HG02973 (cell line): Measurements from ENCODE around the gene AP2M1.
A peak's percentile ranks its signal among the peaks of the same experiment; 100 is the strongest.

Source experiments
- ATAC-seq: cut with Tn5 transposase; IDR thresholded peaks from one replicate; pipeline ENCODE4 v1.9.1; 2021; ENCODE audit warnings: moderate library complexity; ENCODE audit not compliant: unreplicated experiment

AP2M1 gene

GRCh38 chr3:184218814-184219213 is 44.2 kb downstream of the AP2M1 start:
- no peak for ATAC-seq

GRCh38 chr3:184222521-184222920 is 47.9 kb downstream of the AP2M1 start:
- ATAC-seq, result no peak

- no peak for ATAC-seq
These were observed 49.3 kb downstream of the AP2M1 start for GRCh38 chr3:184223946-184224345.

- ATAC-seq, result no peak
These were observed 52.9 kb downstream of the AP2M1 start for GRCh38 chr3:184227481-184227935.

- no peak for ATAC-seq
These were observed 53.9 kb downstream of the AP2M1 start for GRCh38 chr3:184228376-184229137.

- ATAC-seq, result peak; percentile 79
These were observed 54.9 kb downstream of the AP2M1 start, which contains the start of gene VWA5B2 for GRCh38 chr3:184229394-184230080. Gene VWA5B2 (plus strand): TSS chr3:184229585. CDS start chr3:184230529, 944 bp downstream.

GRCh38 chr3:184230081-184230602 is 55.5 kb downstream of the AP2M1 start:
- no peak for ATAC-seq

- no peak for ATAC-seq
These were observed 56.2 kb downstream of the AP2M1 start for GRCh38 chr3:184230603-184231528.

GRCh38 chr3:184231671-184232070 is 57.0 kb downstream of the AP2M1 start:
- ATAC-seq, result no peak

- ATAC-seq, result no peak
These were observed 58.6 kb downstream of the AP2M1 start for GRCh38 chr3:184233127-184233843.
